BLaER1 treated with 17β-estradiol and CSF1 and Interleukin-3, amounts not matched to agents 10 nM and 100 nM (cell line): ENCODE data around the gene FCAMR.

ENCODE experiments used
- H3K27ac ChIP-seq, 11 experiments: shearing (Covaris generic); formaldehyde crosslinking; 2 replicates each; pipeline ENCODE4 v1.8.1; 2022
- H3K27me3 ChIP-seq, 11 experiments: shearing (Covaris generic); formaldehyde crosslinking; 2 replicates each; pipeline ENCODE4 v1.8.1; 2022
- H3K36me3 ChIP-seq, 11 experiments: shearing (Covaris generic); formaldehyde crosslinking; 2 replicates each; pipeline ENCODE4 v1.8.1; 2022
- H3K4me1 ChIP-seq, 10 experiments: shearing (Covaris generic); formaldehyde crosslinking; 2 replicates each; pipeline ENCODE4 v1.8.1; 2022
- H3K4me2 ChIP-seq, 11 experiments: shearing (Covaris generic); formaldehyde crosslinking; 2 replicates each; pipeline ENCODE4 v1.8.1; 2022
- H3K4me3 ChIP-seq, 10 experiments: shearing (Covaris generic); formaldehyde crosslinking; 2 replicates each; pipeline ENCODE4 v1.8.1; 2022
- H3K9ac ChIP-seq, 11 experiments: shearing (Covaris generic); formaldehyde crosslinking; 2 replicates each; pipeline ENCODE4 v1.8.1; 2022
- H3K9me3 ChIP-seq, 11 experiments: shearing (Covaris generic); formaldehyde crosslinking; replicated peaks in 1 of 11; 2 replicates each; pipeline ENCODE4 v1.8.1; 2022
- H4K20me1 ChIP-seq, 11 experiments: shearing (Covaris generic); formaldehyde crosslinking; 2 replicates each; pipeline ENCODE4 v1.8.1; 2022
- Cebpa-rat ChIP-seq, 11 experiments: shearing (Covaris generic); IDR thresholded peaks; 2 replicates each; pipeline ENCODE4 v1.8.1; 2022

The FCAMR gene, protein sequence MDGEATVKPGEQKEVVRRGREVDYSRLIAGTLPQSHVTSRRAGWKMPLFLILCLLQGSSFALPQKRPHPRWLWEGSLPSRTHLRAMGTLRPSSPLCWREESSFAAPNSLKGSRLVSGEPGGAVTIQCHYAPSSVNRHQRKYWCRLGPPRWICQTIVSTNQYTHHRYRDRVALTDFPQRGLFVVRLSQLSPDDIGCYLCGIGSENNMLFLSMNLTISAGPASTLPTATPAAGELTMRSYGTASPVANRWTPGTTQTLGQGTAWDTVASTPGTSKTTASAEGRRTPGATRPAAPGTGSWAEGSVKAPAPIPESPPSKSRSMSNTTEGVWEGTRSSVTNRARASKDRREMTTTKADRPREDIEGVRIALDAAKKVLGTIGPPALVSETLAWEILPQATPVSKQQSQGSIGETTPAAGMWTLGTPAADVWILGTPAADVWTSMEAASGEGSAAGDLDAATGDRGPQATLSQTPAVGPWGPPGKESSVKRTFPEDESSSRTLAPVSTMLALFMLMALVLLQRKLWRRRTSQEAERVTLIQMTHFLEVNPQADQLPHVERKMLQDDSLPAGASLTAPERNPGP

DNA sequence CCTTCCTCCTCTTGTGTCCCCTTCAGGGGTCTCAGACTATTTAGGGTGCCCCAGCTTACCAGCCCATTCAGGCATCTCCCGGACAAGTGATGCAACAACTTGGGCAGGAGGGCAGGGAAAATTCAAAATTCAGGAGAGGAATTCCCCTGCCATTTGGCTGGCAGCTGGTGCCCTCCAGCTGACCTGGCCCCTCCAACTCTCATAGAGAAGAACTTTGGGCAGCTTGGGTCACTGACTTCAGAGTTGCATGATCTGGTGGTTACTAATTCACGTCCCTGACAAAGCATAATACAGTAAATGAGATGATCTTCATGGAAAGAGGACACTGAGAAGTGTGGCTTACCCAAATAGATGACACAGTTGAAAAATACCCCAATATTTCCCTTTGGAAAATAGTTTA, at the start of gene FCAMR:
Gene FCAMR (minus strand): TSS at position 15 of the 400 bp plus-strand sequence. CDS start 335 bp downstream, outside the sequence.
- H3K9ac ChIP-seq, result peak within 1 kb of the TSS in 2 of 11 experiments; percentile 27 to 31; a peak in 3 of 22 replicates
- H3K27ac ChIP-seq, result peak within 1 kb of the TSS in 6 of 11 experiments; percentile 55 to 94 (median 89); a peak in 12 of 22 replicates
- no peaks in the 10 kb centered on the region for H3K27me3 ChIP-seq
- H3K4me1 ChIP-seq, result peaks cover 18 to 71% (median 61%) of the 10 kb centered on the region in 10 experiments
- H3K36me3 ChIP-seq, result no peaks in the 10 kb centered on the region
- peak within 1 kb of the TSS; percentile 3 to 95 (median 79); a peak in 20 of 22 replicates for H3K4me2 ChIP-seq
- H4K20me1 ChIP-seq, result no peaks in the 10 kb centered on the region
- no peak for TF ChIP-seq Cebpa-rat (IDR thresholded peaks at IDR 0.05)
- H3K9me3 ChIP-seq, result no peaks in the 10 kb centered on the region
- H3K4me3 ChIP-seq, result peak within 1 kb of the TSS in 1 of 10 experiments; percentile 35; a peak in 4 of 20 replicates

DNA sequence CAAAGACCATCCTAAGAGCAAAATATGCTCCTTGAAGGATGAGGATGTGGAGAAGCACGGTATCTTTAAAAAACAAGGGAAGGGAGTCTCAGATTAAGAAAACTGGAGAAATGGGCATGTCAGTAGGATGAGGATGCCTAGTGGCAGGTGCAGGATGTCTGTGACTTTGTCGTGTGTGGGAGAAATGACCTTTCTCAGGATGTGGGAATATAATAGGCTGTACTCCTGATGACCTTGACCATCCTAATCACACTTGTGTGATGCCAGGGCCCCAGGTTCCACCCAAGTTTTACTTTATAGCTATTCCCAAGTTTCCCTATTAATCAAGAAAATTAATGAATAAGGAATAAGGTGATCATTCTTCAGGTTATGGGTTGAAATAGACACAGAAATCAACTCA, 49.4 kb upstream of the FCAMR start:
- peaks cover 0 to 26% (median 0%) of the 10 kb centered on the region in 10 experiments; a peak in 5 of 20 replicates for H3K4me1 ChIP-seq
- no peak overlapping the region for H3K4me2 ChIP-seq
- H3K27ac ChIP-seq, result no peak overlapping the region
- no peaks in the 10 kb centered on the region for H4K20me1 ChIP-seq
- H3K9me3 ChIP-seq, result no peaks in the 10 kb centered on the region
- H3K4me3 ChIP-seq, result no peak overlapping the region
- H3K27me3 ChIP-seq, result no peaks in the 10 kb centered on the region
- H3K9ac ChIP-seq, result no peak overlapping the region
- TF ChIP-seq Cebpa-rat (IDR thresholded peaks at IDR 0.05), result no peak
- no peaks in the 10 kb centered on the region for H3K36me3 ChIP-seq

DNA sequence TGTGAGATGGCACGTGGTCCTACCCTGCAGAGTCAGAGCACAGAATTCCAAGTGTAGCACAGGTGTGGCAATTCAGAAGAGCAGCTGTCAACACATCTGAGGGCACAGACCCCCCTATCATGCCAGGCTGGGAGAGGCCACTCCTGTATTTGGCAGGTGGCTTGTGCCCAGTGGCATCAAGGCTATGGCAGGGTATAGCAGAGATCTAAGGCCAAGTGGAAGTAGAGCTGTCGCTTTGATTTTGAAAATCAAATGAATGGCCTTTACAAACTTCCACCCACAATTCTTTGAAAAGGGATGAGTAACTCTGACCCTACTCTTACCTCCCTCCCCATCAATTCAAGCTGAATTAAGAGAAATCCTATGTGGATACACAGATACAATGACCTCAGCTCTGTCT, 48.9 kb upstream of the FCAMR start:
- H4K20me1 ChIP-seq, result no peaks in the 10 kb centered on the region
- no peak overlapping the region for H3K27ac ChIP-seq
- no peaks in the 10 kb centered on the region for H3K36me3 ChIP-seq
- TF ChIP-seq Cebpa-rat (IDR thresholded peaks at IDR 0.05), result no peak
- peaks cover 0 to 21% (median 0%) of the 10 kb centered on the region in 10 experiments; a peak in 5 of 20 replicates for H3K4me1 ChIP-seq
- H3K9ac ChIP-seq, result no peak overlapping the region
- no peak overlapping the region for H3K4me2 ChIP-seq
- H3K4me3 ChIP-seq, result no peak overlapping the region
- H3K27me3 ChIP-seq, result no peaks in the 10 kb centered on the region
- H3K9me3 ChIP-seq, result no peaks in the 10 kb centered on the region

DNA sequence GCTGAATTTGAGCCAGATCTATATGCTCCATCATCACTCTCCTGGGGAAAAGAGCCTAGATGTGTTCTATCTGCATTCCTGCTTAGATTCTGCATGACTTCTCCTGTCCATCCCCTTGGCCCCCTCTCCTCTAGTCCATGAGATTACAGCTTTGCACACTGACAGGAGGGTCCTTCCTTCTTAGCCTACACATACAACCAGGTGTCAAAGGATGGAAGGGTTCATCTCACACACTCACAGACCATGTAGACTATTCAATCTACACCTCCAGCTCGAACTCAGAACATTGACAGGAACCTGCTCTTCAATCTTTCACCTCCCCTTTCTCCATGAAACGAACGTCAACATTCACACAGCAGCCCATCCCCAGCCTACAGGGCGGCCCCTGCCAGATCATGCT, 48.4 kb upstream of the FCAMR start:
- H3K4me1 ChIP-seq, result peaks cover 0 to 17% (median 0%) of the 10 kb centered on the region in 10 experiments; a peak in 4 of 20 replicates
- H3K4me2 ChIP-seq, result no peak overlapping the region

DNA sequence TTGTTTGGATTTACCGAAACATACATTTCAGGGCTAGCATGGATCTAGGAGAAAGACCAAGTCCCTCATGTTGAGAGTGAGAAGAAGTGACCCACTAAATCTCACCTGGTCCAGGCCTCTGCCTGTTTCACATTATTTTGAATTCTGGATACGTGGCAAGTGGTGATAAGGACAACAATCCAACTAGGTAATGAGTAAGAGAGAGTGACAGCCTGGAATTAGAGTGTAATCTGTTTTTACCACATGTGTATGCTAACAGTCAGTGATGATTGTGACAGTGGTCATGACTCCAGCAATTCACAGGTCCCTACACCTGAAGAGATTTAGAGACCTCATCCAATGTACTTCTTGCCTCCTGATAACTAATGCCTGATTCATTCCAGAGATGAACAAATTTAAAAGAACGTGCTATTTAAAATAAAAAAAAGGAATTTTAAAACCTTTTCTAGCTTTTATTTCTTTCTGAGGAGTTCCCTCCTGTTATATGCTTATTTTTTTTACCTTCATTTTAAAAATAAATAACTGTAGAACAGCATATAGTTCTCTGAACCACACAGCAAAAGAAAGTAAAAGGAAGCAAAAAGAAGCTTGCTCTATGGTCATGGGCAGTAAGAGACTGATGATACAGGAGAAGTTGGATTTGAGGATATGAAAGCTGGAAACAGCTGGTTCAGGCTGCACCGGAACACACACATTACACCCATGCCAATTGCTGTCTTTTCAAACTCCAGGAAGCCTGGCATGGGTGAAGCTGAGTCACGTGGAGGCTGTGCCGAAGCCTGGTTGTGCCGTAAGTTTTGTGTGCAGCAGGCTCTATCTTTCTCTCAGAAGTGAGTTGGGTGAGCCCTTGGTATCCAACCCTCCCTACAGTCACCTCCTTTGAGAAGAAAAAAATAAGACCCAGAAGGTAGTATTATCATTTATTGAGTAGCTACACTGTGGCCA, 47.6 kb upstream of the FCAMR start:
- H3K9me3 ChIP-seq, result no peaks in the 10 kb centered on the region
- peaks cover 0 to 16% (median 0%) of the 10 kb centered on the region in 10 experiments; a peak in 1 of 20 replicates for H3K4me1 ChIP-seq
- no peaks in the 10 kb centered on the region for H3K27me3 ChIP-seq
- no peak for TF ChIP-seq Cebpa-rat (IDR thresholded peaks at IDR 0.05)
- H4K20me1 ChIP-seq, result no peaks in the 10 kb centered on the region
- no peak overlapping the region for H3K27ac ChIP-seq
- H3K36me3 ChIP-seq, result no peaks in the 10 kb centered on the region
- H3K9ac ChIP-seq, result no peak overlapping the region
- H3K4me2 ChIP-seq, result no peak overlapping the region
- no peak overlapping the region for H3K4me3 ChIP-seq

More for the DNA sequence above, 48.4 kb upstream of the FCAMR start:
- H4K20me1 ChIP-seq, result no peaks in the 10 kb centered on the region
- no peak for TF ChIP-seq Cebpa-rat (IDR thresholded peaks at IDR 0.05)
- H3K9ac ChIP-seq, result no peak overlapping the region
- no peaks in the 10 kb centered on the region for H3K27me3 ChIP-seq
- H3K36me3 ChIP-seq, result no peaks in the 10 kb centered on the region
- no peak overlapping the region for H3K27ac ChIP-seq
- no peak overlapping the region for H3K4me3 ChIP-seq
- no peaks in the 10 kb centered on the region for H3K9me3 ChIP-seq

DNA sequence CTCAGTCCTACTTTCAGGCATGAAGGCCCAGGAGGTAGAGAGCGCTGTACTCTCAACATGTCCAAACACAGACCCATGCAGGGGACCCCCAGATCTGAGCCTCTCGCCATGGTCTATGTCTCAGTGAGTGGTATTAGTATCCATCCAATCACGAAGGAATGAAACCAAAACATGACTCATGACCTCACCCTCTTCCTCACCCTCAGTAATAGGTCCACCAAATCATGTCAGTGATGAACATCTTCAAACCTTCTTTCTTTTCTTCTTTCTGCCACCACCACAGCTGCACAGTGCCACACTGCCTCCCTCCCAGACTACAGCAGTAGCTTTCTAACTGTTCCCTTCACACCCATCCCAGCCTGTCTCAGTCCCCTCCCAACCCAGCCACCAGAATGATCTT, 45.5 kb upstream of the FCAMR start:
- H3K4me2 ChIP-seq, result no peak overlapping the region
- no peak overlapping the region for H3K9ac ChIP-seq
- H3K4me1 ChIP-seq, result peaks cover 0 to 15% (median 0%) of the 10 kb centered on the region in 10 experiments; a peak in 1 of 20 replicates
- no peak for TF ChIP-seq Cebpa-rat (IDR thresholded peaks at IDR 0.05)
- no peaks in the 10 kb centered on the region for H4K20me1 ChIP-seq
- no peaks in the 10 kb centered on the region for H3K27me3 ChIP-seq
- no peaks in the 10 kb centered on the region for H3K9me3 ChIP-seq
- H3K4me3 ChIP-seq, result no peak overlapping the region
- no peaks in the 10 kb centered on the region for H3K36me3 ChIP-seq
- no peak overlapping the region for H3K27ac ChIP-seq

DNA sequence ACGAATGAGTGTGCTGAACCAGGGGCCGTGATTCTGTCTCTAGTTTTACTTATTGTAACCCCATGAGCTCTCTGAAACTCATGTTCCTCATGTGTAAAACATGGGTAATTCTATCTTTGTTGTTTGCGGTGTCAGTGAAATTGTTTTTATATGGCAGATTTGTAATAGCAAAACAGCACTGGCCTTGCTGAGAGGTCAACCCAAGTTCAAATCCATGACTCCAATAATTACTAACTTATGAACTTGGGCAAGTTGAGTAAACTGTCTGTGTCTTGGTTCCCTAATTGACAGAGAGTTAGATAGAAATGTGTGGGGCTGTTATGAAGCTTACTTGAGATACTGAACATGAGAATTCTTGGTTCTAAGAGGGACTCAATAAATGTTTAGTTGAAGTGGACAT, 44.5 kb upstream of the FCAMR start:
- no peak overlapping the region for H3K27ac ChIP-seq
- no peak overlapping the region for H3K9ac ChIP-seq
- no peak overlapping the region for H3K4me3 ChIP-seq
- no peak overlapping the region for H3K4me2 ChIP-seq
- no peaks in the 10 kb centered on the region for H3K36me3 ChIP-seq
- no peaks in the 10 kb centered on the region for H3K27me3 ChIP-seq
- peaks cover 0 to 11% (median 0%) of the 10 kb centered on the region in 10 experiments; a peak in 1 of 20 replicates for H3K4me1 ChIP-seq
- no peaks in the 10 kb centered on the region for H4K20me1 ChIP-seq
- H3K9me3 ChIP-seq, result no peaks in the 10 kb centered on the region
- TF ChIP-seq Cebpa-rat (IDR thresholded peaks at IDR 0.05), result no peak

DNA sequence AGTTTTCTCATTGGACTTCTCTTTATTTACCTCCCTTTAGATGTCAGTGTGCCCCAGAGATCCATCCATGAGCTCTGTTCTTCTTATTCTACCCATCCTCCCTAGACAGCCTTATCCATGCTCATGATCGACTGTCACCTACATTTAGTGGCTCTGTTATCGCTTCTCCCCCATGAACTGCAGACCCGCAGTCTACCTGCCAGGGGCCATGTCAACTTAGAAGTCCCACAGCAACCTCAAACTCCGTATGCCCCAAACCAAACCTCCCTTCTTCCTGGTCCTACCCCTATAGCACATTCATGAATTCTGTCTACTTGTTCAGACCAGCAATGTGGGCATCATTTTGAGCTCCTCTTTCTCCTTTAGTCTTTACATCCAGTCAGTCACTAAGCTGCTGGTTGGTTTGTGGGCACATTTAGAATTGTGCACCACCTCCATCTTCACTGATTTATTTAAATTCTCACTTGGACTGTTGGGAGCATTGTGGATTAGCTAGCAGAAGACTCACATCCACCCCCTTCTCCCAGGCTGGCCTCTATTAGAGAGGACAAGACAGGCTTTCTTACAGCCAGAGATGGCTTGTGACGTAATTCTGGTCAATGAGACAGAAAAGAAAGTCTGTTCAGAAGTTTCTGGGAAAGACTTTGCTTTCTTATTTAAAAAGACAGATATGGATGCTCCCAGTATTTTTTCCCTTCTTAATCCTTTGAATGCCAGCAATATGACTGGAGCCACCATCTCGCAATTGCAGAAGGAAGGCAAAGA, 43.2 kb upstream of the FCAMR start:
- Histone ChIP-seq H4K20me1 (no peaks in the 10 kb centered on the region), H3K27ac (no peak overlapping the region), H3K27me3 (no peaks in the 10 kb centered on the region), H3K36me3 (no peaks in the 10 kb centered on the region), H3K9ac (no peak overlapping the region), H3K9me3 (0 out of 22 replicates have a peak, but pooled peaks cover 0 to under 1% (median 0%) of the 10 kb centered on the region in 11 experiments), H3K4me3 (no peak overlapping the region), H3K4me1 (peaks cover 0 to 10% (median 0%) of the 10 kb centered on the region in 10 experiments; a peak in 1 of 20 replicates), H3K4me2 (no peak overlapping the region)
- TF ChIP-seq Cebpa-rat (IDR thresholded peaks at IDR 0.05), result no peak
